GM18861 (cell line): ENCODE data around the gene CKLF.
"Not testable (repeated sequence)": the region's sequence is repeated elsewhere in the genome, so short reads cannot be mapped to it uniquely, and the experiment has no call there.

Experiments used
- ATAC-seq: cut with Tn5 transposase; IDR thresholded peaks from one replicate; pipeline ENCODE4 v1.9.1; 2021; ENCODE audit not compliant: unreplicated experiment

The CKLF gene

DNA sequence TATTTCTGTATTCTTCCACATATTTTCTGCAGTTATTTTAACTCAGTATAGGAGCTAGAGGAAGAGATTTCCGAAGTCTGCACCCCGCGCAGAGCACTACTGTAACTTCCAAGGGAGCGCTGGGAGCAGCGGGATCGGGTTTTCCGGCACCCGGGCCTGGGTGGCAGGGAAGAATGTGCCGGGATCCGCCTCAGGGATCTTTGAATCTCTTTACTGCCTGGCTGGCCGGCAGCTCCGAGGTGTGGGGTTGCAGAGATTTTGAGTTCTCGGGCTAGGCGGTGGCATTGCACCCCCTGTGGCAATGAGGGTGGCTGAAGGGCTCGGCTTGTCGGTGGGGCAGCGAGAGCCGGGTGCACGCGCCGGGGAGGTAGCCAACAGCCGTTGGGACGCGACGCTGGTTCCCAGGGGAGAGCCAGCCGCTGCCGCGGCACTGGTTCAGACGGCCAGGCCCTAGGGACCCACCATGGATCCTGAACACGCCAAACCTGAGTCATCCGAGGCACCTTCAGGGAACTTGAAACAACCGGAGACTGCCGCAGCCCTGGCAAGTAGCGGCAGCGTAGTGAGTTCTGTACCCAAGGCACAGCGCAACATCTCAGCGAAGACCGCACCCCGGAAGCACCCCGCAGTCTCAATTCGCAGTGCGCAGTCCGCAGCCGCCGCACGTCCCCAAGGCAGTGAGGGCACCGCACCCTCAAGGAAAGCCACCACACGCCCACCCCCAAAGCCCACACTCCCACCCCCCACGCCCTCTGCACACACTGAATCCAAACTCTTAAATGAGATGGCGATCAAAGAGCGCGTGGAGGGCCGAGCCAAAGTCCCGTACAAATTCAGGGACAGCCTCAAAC is 13.9 kb downstream of the CKLF start, which contains the start of gene CMTM1:
TSS of gene CMTM1 (plus strand) at position 389 of the 851 bp plus-strand sequence. CDS start at position 464, 75 bp downstream.
- no peak for ATAC-seq

DNA sequence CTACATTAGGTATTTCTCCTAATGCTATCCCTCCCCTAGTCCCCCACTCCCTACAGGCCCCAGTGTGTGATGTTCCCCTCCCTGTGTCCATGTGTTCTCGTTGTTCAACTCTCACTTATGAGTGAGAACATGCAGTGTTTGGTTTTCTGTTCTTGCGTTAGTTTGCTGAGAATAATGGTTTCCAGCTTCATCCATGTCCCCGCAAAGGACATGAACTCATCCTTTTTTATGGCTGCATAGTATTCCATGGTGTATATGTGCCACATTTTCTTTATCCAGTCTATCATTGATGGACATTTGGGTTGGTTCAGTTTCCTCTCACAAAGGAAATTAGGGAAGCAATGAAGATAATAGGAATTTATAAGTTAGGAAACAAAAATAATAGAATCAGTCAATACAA is 14.9 kb downstream of the CKLF start:
- ATAC-seq, result not testable (repeated sequence)

- no peak for ATAC-seq
Measured at GRCh38 chr16:66568355-66568754, 16.0 kb downstream of the CKLF start.

DNA sequence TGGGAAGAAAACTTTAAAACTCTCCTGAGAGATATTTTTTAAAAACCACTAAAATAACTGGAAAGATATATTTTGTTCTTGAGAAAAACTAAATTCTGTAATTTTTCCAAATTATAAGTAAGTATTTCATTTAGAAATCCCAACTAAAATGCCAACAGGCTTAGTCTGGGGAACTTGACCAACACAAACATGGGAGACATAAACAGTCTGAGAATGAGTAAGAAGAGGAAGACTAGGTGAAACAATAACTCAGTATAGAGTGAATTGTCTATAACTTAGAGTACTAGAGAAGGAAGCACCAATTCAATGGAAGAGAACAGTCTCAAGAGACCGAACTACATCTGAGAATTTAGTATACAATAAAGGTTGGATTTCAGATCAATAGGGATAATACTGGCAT is 16.8 kb downstream of the CKLF start:
- no peak for ATAC-seq

- no peak for ATAC-seq
Measured at GRCh38 chr16:66569827-66570405, 17.5 kb downstream of the CKLF start.

- ATAC-seq, result no peak
Measured at GRCh38 chr16:66572356-66572755, 20.0 kb downstream of the CKLF start.

DNA sequence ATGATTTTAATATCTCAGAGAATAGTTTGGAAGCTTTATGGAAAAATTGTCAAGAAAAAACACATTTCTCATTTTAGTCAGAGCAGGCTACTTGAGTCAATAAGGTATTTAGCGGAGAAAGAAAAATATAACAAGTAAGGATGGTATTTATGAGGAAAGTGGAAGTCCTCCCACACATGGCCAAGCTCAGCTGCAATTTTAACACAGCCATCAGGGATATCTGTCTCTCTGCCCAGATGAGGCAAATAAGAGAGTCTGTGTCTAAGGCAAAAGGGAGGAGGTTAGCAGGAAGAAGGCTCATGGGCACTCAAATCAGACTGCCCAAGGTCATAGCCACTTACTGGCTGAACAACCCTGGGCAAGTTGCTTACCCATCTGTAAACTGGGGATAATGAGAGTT is 21.7 kb downstream of the CKLF start:
- no peak for ATAC-seq

DNA sequence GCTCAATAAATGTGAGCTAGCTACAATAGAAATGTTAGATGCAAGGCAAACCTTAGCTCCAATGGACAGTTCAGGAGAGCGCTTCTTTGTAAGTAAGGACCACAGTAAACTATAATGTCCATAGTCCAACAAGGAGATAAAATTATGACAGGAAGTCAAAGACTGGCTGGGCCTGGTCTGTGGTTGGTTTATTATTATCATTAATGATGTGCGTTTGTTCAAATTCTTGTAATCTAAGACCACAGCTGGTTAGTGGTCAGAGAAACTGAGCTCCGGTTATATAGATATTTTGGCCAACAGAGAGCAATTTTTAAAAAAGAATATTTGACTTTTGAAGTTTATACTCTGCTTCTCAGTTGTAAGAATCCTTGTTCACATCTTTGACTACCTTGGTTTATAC is 22.2 kb downstream of the CKLF start:
- no peak for ATAC-seq

- no peak for ATAC-seq
Measured at GRCh38 chr16:66575060-66575459, 22.7 kb downstream of the CKLF start.

DNA sequence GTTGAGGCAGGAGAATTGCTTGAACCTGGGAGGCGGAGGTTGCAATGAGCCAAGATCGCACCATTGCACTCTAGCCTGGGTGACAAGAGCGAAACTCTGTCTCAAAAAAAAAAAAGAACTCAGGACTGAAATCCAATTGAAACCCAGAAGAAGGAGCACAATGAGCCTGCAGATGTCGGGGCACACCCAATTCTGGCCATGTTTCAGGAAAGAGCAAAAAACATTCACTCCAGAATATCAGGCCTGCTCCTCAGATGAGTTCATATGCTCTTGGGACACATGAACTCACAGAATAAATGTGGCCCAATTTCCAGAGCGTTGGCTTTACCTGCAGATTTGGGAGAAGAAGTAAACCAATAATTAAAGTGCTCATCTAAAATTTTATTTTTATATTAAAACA is 23.9 kb downstream of the CKLF start:
- ATAC-seq, result no peak

DNA sequence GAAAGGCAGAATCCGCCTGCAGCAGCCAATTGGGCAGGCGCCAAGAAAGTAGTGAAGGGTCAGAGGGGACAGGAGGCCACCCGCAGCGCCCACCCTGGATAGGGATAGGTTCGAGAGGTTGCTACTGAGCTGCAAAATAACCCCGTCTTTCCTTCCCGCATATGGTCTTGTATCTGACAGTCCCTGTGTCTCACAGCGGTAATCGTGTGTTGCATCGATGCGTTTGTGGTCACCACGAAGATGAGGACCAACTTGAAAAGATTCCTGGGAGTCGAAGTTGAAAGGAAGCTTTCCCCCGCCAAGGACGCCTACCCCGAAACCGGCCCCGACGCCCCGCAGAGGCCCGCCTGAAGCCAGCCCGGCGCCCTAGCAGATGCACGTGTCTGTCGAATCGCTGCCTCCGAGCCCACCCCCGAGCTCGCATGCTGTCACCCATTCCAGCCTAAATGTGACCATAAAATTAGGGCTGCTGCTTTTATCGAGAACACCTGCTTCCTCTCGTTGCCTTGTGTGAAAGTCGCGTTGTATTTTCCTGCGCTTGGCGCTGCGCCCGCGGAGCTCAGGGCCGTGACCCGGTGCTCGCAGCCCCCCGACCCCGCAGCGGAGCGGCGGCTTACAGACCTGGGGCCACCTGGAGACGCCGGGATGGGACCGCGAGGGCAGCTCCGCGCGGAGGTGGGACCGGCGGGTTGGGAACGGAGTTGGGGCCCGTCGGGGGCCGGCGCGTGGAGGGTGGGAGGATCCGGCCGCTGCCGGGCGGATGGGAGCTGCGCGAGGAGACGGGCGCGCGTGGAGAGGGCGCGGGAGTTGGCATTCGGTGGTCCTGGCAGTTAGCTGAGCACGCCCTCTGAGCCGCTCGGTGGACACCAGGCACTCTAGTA is 26.5 kb downstream of the CKLF start, which contains the start of gene CMTM2:
TSS of gene CMTM2 (plus strand) at position 813 of the 881 bp plus-strand sequence. CDS start 145 bp downstream, outside the sequence.
- no peak for ATAC-seq

- no peak for ATAC-seq
Measured at GRCh38 chr16:66580605-66581209, 28.3 kb downstream of the CKLF start.

DNA sequence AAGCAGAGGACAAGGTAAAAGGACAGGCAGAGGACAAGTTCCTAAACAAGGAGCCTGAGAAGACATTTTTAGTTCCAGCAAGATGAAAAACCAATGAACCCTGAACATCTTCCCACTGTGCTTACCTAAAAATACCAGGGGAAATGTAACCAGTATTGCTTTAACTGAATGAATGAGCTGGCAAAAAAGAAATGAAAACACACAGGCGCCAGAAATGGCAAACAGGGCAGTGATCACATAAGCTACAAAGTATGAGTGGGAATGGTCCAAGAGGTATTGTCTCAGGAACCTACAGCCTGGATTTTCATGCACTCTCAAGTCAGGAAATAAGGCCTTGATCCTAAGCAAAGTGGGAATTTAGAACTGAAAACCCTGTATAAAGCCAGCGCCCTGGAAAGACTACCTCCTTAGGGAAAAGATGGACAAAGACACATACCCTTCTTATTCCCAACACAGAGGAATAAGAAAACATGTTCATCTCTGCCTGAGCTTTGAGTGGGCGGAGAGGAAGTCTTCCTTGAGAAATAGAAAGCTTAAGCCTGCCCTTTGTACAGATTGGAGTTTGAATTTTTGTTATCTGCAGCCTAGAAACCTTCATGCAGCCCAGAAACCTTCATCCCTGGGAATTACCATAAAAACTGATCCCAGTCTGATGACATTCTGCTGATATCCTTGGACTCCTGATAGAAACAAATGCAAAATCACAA is 29.0 kb downstream of the CKLF start:
- ATAC-seq, result no peak

- no peak for ATAC-seq
Measured at GRCh38 chr16:66585481-66586239, 33.3 kb downstream of the CKLF start.

DNA sequence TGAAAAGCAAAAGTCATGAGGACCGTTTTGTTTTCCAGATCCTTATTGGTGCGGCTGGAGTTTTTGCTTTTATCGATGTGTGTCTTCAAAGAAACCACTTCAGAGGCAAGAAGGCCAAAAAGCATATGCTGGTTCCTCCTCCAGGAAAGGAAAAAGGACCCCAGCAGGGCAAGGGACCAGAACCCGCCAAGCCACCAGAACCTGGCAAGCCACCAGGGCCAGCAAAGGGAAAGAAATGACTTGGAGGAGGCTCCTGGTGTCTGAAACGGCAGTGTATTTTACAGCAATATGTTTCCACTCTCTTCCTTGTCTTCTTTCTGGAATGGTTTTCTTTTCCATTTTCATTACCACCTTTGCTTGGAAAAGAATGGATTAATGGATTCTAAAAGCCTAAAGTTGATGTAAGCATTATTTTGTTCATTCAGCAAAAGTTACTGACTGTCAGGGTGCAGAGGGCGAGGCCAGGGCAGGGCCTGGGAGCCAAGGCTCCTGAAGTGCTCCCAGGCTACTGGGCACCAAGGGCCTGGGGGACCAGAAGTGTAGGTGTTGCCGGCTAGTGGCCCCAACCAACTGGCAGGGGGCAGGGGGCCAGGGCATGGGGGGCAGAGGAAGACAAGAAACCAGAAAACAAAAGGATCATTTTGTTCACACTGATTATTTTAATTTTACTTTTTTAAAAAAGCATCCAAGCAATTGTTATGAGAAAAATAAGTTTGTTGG is 35.7 kb downstream of the CKLF start:
- no peak for ATAC-seq

DNA sequence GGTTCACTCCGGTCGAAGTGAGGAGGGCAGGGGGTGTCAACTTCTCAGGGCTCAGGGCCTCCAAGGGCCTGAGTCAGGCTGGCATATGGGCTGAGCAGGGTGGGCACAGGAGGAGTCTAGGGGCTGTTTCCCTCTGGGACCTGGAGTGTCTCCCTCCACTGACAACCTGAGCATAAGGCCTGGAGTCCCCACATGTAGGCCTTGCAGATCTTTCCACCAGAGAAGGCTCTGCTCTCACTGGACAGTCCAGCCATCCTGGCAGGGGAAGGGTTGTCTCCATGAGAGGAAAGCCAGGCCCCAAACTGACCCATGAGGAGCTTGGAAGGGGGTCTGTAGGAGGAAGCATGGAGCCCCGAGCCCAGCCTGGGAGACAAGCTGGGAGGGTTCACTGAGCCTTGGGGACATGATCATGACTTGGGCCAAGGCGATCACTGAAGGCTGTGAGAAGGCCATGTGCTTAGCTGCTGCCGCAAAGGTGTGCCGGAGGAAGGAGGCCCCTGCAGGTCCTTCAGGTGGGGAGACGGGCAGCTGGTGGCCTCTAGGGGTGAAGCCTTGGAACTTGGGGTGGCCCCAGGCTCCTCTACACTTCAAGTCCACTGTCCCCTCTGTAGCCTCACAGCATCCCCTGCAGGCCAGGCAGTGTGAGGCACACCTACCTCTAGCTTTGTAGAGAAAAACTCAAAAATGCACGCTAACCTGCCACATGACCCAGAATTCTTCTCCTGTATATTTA is 36.8 kb downstream of the CKLF start:
- ATAC-seq, result no peak

- ATAC-seq, result no peak
Measured at GRCh38 chr16:66590322-66590721, 37.9 kb downstream of the CKLF start.

DNA sequence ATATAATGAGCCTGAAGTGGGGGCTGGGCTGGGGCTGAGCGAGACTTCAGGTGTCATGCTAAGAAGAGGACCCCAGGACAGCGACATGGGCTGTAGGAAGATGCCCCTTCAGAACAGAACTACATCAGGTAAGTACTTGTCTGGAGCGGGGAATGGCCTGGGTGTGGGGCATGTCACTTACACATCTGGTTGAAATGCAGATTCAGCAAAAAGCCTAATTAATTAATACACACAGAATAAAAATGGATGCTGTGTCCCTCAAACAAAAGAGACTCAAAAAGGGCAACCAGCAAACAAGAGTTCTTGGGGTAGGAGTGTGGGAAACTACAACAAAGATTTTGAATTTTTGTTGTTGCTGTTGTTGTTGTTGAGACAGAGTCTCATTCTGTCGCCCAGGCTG is 38.6 kb downstream of the CKLF start:
- no peak for ATAC-seq
